Tibial nerve (tissue), 4 donors: ENCODE data around the gene ZNF138. TPM values are rescaled to one million over a fixed set of nuclear protein-coding genes. Genes with fewer than 3 reads are reported as not detected.
"Not testable (repeated sequence)": the region's sequence is repeated elsewhere in the genome, so short reads cannot be mapped to it uniquely, and the experiment has no call there.

Experiments used
- DNase-seq, 2 donors: peaks; one replicate each; pipeline ENCODE4 v3.0.0-alpha.2; 2019; ENCODE audit warnings: low spot score in 2 of 2
- H3K27ac ChIP-seq, 4 donors: fragments of 200-600 bp; sonication (generic) in 3 of 4; one replicate each; pipeline ENCODE4 v1.5.1; 2017 to 2019; ENCODE audit warnings: mild to moderate bottlenecking in 1 of 4
- H3K27me3 ChIP-seq, 2 donors: fragments of 200-600 bp; sonication (generic) in 1 of 2; one replicate each; pipeline versions ENCODE4 v1.5.1 to v1.6.0; 2017 to 2019
- H3K36me3 ChIP-seq, 3 donors: fragments of 200-600 bp; sonication (generic); one replicate each; pipeline ENCODE4 v1.5.1; 2018 to 2019
- H3K4me1 ChIP-seq, 4 donors: fragments of 200-600 bp; sonication (generic) in 3 of 4; one replicate each; pipeline ENCODE4 v1.5.1; 2017 to 2019
- H3K4me3 ChIP-seq, 4 donors: fragments of 200-600 bp; sonication (generic) in 3 of 4; one replicate each; pipeline ENCODE4 v1.5.1; 2017 to 2019; ENCODE audit warnings: mild to moderate bottlenecking in 1 of 4, moderate library complexity in 1 of 4
- H3K9me3 ChIP-seq, 4 donors: fragments of 200-600 bp; sonication (generic) in 3 of 4; one replicate each; pipeline ENCODE4 v1.5.1; 2017 to 2019
- EP300 ChIP-seq, 2 donors: sonication (generic); formaldehyde crosslinking; IDR thresholded peaks; one replicate each; pipeline ENCODE4 v1.6.1; 2017; ENCODE audit warnings: antibody characterized with exemption in 2 of 2, mild to moderate bottlenecking in 1 of 2
- POLR2A ChIP-seq, 2 donors: fragments of 450-650 bp; IDR thresholded peaks; one replicate each; pipeline ENCODE4 v1.6.1; 2017; ENCODE audit warnings: antibody characterized with exemption in 2 of 2, mild to moderate bottlenecking in 2 of 2, moderate library complexity in 2 of 2
- WGBS, 2 donors: methylation state at CpG; one replicate each; pipeline ENCODE4 v1.1.5; 2018; 5-methylcytosine and 5-hydroxymethylcytosine counted together
- total RNA-seq, 4 donors: library from RNA; depleted of rRNA; stranded (reverse); fragments of >200 nt; gene quantifications; one replicate each; pipeline ENCODE4 v1.1.0, GENCODE V29; 2016
- TF ChIP-seq, protein P1 (sequence below), 5 experiments: fragments of 200-600 bp in 3 of 5; fragments of 450-650 bp in 2 of 5; sonication (generic) in 3 of 5; IDR thresholded peaks; one replicate each; pipeline ENCODE4 v1.5.1; 2016 to 2019; ENCODE audit warnings: antibody characterized with exemption in 5 of 5, mild to moderate bottlenecking in 3 of 5, moderate library complexity in 2 of 5

The ZNF138 gene
- total RNA-seq, 4 donors from 2014 or later: 9.9 to 14.7 (median 13.3) TPM

DNA sequence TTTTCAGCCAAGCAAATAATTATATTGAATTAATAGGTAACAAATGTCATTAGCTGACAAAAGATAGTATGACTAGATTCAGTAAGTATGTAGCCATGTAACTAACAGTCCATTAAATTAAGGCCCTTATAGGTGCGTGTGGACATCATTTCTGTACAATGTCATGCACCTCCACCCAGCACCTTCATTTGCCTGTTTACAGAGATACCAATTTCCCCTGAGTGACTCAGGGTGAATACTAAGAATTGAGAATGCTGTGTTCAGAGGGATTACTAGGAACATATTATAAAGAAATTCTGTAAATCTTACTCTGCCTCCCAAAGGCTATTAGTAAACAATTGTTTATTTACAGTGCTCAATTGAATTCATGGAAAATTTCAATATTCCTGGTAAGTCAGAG lies 60.7 kb downstream of the ZNF138 start:
- Histone ChIP-seq H3K27ac (no peak overlapping the region), H3K27me3 (no peaks in the 10 kb centered on the region), H3K4me3 (no peak overlapping the region), H3K36me3 (no peaks in the 10 kb centered on the region), H3K4me1 (no peaks in the 10 kb centered on the region), H3K9me3 (no peaks in the 10 kb centered on the region)
- no peak for DNase-seq
- 88% methylated on average over 1 of the region's 1 CpG for WGBS, 2 donors
- no peak for TF ChIP-seq POLR2A (IDR thresholded peaks at IDR 0.05)
- TF ChIP-seq EP300 (IDR thresholded peaks at IDR 0.05): no peak
- TF ChIP-seq, protein P1, sequence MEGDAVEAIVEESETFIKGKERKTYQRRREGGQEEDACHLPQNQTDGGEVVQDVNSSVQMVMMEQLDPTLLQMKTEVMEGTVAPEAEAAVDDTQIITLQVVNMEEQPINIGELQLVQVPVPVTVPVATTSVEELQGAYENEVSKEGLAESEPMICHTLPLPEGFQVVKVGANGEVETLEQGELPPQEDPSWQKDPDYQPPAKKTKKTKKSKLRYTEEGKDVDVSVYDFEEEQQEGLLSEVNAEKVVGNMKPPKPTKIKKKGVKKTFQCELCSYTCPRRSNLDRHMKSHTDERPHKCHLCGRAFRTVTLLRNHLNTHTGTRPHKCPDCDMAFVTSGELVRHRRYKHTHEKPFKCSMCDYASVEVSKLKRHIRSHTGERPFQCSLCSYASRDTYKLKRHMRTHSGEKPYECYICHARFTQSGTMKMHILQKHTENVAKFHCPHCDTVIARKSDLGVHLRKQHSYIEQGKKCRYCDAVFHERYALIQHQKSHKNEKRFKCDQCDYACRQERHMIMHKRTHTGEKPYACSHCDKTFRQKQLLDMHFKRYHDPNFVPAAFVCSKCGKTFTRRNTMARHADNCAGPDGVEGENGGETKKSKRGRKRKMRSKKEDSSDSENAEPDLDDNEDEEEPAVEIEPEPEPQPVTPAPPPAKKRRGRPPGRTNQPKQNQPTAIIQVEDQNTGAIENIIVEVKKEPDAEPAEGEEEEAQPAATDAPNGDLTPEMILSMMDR (IDR thresholded peaks at IDR 0.05): no peak

DNA sequence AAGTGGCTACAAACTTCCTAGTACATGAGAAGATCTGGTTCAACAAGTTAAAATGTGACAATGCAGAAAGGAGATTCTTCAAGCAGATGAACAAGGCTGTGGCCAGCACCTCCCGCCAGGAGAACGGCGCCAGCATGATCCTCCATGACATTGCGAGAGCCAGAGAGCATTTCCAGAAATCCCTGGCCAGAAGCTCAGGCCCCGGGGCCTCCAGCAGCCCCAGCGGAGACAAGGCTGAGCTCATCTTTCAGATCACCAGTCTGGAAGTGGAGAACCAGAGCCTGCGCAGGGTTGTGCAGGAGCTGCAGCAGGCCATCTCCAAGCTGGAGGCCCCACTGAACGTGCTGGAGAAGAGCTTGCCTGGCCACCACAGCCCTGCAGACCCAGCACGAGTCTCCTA lies 68.8 kb downstream of the ZNF138 start:
- 92 to 98% methylated on average over 6 to 7 of the region's 9 CpGs for WGBS, 2 donors
- H3K4me3 ChIP-seq: no peak overlapping the region

DNA sequence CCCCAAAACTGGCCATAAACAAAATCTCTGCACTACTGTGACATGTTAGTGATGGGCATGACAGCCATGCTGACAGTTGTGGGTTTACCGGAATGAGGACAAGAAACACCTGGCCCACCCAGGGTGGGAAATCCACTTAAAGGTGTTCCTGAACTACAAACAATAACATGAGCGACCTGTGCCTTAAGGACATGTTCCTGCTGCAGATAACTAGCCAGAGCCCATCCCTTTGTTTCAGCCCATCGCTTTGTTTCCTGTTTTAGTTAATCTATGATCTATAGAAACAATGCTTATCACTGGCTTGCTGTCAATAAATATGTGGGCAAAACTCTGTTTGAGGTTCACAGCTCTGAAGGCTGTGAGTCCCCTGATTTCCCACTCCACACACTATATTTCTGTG lies 69.3 kb downstream of the ZNF138 start:
- not testable (repeated sequence) for H3K4me3 ChIP-seq, H3K27ac ChIP-seq, H3K36me3 ChIP-seq, H3K27me3 ChIP-seq, H3K4me1 ChIP-seq, DNase-seq
- WGBS, 2 donors: 92 to 93% methylated on average over 3 of the region's 3 CpGs
- peaks cover 0 to 14% (median 0%) of the 10 kb centered on the region in 4 donors for H3K9me3 ChIP-seq

More for the DNA sequence above, 68.8 kb downstream of the ZNF138 start:
- no peak for DNase-seq
- Histone ChIP-seq H3K4me1 (no peaks in the 10 kb centered on the region), H3K27ac (no peak overlapping the region), H3K27me3 (no peaks in the 10 kb centered on the region), H3K9me3 (peaks cover 0 to 14% (median 0%) of the 10 kb centered on the region in 4 donors), H3K36me3 (no peaks in the 10 kb centered on the region)
- TF ChIP-seq EP300 (IDR thresholded peaks at IDR 0.05) (no peak), POLR2A (IDR thresholded peaks at IDR 0.05) (no peak)
- TF ChIP-seq, protein P1 (IDR thresholded peaks at IDR 0.05): no peak

DNA sequence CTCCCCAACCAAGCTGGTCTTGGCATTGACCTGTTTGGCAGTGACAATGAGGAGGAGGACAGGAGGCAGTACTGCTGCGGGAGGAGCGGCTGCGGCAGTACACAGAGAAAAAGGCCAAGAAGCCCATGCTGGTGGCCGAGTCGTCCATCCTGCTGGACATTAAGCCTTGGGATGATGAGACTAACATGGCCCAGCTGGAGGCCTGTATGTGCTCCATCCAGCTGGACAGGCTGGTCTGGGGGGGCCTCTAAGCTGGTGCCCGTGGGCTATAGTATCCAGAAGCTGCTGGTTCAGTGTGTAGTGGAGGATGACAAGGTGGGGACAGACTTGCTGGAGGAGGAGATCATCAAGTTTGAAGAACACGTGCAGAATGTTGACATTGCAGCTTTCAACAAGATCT lies 69.7 kb downstream of the ZNF138 start:
- peaks cover 0 to 14% (median 0%) of the 10 kb centered on the region in 4 donors for H3K9me3 ChIP-seq
- no peaks in the 10 kb centered on the region for H3K27me3 ChIP-seq
- H3K4me1 ChIP-seq: no peaks in the 10 kb centered on the region
- DNase-seq: no peak
- no peak overlapping the region for H3K4me3 ChIP-seq
- TF ChIP-seq POLR2A (IDR thresholded peaks at IDR 0.05) (no peak), EP300 (IDR thresholded peaks at IDR 0.05) (no peak)
- no peak overlapping the region for H3K27ac ChIP-seq
- H3K36me3 ChIP-seq: no peaks in the 10 kb centered on the region
- WGBS, 2 donors: 87 to 91% methylated on average over 7 of the region's 7 CpGs

DNA sequence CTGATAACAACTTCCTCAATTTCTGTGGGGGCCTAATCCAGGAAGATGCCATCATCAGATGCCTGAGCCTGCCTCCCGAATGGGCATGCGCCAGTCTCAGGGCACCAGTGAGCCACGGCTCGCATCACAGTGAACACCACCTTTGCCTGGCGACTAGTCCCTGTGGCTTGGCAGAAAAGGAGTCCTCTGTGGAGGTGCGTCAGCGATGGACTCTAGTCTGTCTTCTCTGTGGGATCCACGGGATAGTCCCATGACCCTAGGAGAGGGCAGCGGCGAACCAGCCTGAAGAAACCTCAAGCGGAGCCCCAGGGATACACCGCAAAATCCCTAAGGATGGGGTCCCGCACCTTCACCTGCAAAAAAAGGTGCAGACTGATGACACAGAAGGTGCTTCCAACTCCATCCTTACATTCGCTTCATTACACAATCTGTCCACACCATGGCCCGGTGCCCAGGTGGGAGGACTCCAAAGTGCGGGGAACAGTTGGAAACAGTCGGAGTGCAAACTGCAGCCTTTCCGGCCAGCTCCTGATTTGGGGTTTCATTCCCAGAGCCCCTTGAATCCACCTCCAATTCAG lies 73.7 kb downstream of the ZNF138 start:
- TF ChIP-seq, protein P1 (IDR thresholded peaks at IDR 0.05): no peak
- TF ChIP-seq POLR2A (IDR thresholded peaks at IDR 0.05) (no peak), EP300 (IDR thresholded peaks at IDR 0.05) (no peak)
- no peak overlapping the region for H3K27ac ChIP-seq

DNA sequence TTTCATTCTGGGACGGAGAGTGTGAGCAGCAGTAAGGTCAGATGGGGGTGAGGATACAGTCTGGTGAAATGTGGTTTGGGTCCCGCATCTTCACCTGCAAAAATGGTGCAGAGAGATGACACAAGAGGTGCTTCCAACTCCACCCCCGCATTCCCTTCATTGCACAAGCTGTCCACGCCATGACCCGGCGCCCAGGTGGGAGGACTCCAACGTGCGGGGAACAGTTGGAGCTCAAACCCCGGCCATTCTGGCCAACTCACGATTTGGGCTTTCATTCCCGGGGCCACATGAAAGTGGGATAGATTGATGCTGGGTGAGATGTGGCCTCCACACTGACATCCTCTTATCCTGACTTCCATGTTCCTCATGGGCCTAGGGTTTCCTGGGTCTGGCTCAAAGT lies 74.3 kb downstream of the ZNF138 start:
- 92 to 94% methylated on average over 11 of the region's 11 CpGs for WGBS, 2 donors
- H3K4me1 ChIP-seq: no peaks in the 10 kb centered on the region
- no peaks in the 10 kb centered on the region for H3K36me3 ChIP-seq
- peak in 1 of 2 donors; percentile 1 for DNase-seq
- no peak for TF ChIP-seq EP300 (IDR thresholded peaks at IDR 0.05)
- TF ChIP-seq POLR2A (IDR thresholded peaks at IDR 0.05): no peak
- TF ChIP-seq, protein P1 (IDR thresholded peaks at IDR 0.05): no peak
- H3K9me3 ChIP-seq: peaks cover 0 to 16% (median 0%) of the 10 kb centered on the region in 4 donors
- H3K27me3 ChIP-seq: no peaks in the 10 kb centered on the region
- no peak overlapping the region for H3K4me3 ChIP-seq
- H3K27ac ChIP-seq: no peak overlapping the region

More for the DNA sequence above, 73.7 kb downstream of the ZNF138 start:
- WGBS, 2 donors: 84 to 90% methylated on average over 18 of the region's 18 CpGs
- H3K36me3 ChIP-seq: no peaks in the 10 kb centered on the region
- H3K27me3 ChIP-seq: no peaks in the 10 kb centered on the region
- no peak overlapping the region for H3K4me3 ChIP-seq
- peak in 1 of 2 donors; percentile 3 for DNase-seq
- no peaks in the 10 kb centered on the region for H3K4me1 ChIP-seq
- peaks cover 0 to 21% (median 0%) of the 10 kb centered on the region in 4 donors for H3K9me3 ChIP-seq
